Activated CD8-positive, alpha-beta memory T cell treated with anti-CD3 and anti-CD28 coated beads, Interleukin-2, amount 10 ng/mL, durations not matched to agents 7 days and 5 days (primary cell): ENCODE data around the gene EVA1C. TPM values are rescaled to one million over a fixed set of nuclear protein-coding genes. Genes with fewer than 3 reads are reported as not detected.

ENCODE experiments used
- ATAC-seq: fragments of 150-1000 bp; cut with Tn5 transposase; one replicate; pipeline ENCODE4 v1.10.0; 2021; ENCODE audit warnings: moderate library complexity
- CTCF ChIA-PET: fragments of 350-600 bp; sonication (Branson Sonifier 250); formaldehyde crosslinking; loops from one replicate; lab custom pipeline; 2021; ENCODE audit warnings: antibody characterized with exemption; lab: Charles Lee
- DNase-seq: peaks from one replicate; pipeline ENCODE4 v3.0.0-alpha.2; 2020
- H3K27ac Mint-ChIP-seq: one replicate; pipeline ENCODE4 v1.8.0; 2021; ENCODE audit warnings: mild to moderate bottlenecking, mixed read lengths
- H3K27me3 Mint-ChIP-seq: one replicate; pipeline ENCODE4 v1.8.0; 2021; ENCODE audit warnings: mixed read lengths
- H3K36me3 Mint-ChIP-seq: one replicate; pipeline ENCODE4 v1.8.0; 2021; ENCODE audit warnings: mild to moderate bottlenecking, mixed read lengths
- H3K4me1 Mint-ChIP-seq: one replicate; pipeline ENCODE4 v1.8.0; 2021; ENCODE audit warnings: mixed read lengths
- H3K4me3 Mint-ChIP-seq: one replicate; pipeline ENCODE4 v1.8.0; 2021; ENCODE audit warnings: mild to moderate bottlenecking, moderate library complexity, mixed read lengths
- H3K9me3 Mint-ChIP-seq: one replicate; pipeline ENCODE4 v1.8.0; 2022; ENCODE audit warnings: low read depth, mixed read lengths
- total RNA-seq, 2 experiments: library from RNA; stranded (reverse); gene quantifications; one replicate each; pipeline ENCODE4 v1.2.3, GENCODE V29; 2021

Gene EVA1C
- total RNA-seq, 2 experiments from 2014 or later: 4.5 to 7.6 TPM

DNA sequence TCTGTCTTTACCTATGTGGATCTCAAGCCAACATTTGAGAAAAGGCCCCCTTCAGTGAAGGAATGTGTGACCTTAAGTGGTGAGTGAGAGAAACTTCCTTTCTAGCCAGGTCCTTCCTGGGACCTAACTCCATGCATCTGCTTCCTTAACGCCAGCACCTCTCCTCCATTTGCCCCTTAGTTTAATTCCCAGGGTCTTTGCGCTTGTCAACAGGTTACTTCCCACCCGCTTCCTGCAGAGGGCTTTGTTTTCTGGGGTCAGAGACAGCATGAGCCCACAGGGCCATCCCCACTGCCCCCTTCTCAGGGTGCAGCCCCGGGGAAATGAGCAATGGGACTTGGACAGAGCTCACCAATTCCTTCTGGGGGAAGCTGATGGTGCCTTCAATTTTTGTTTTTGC is 54.8 kb downstream of the EVA1C start:
- CTCF ChIA-PET: no interaction called here
- Mint-ChIP-seq H3K4me3 (no peak overlapping the region), H3K27me3 (no peaks in the 10 kb centered on the region), H3K27ac (no peak overlapping the region), H3K36me3 (peaks cover 1% of the 10 kb centered on the region), H3K4me1 (no peaks in the 10 kb centered on the region), H3K9me3 (no peaks in the 10 kb centered on the region)
- ATAC-seq (no peak), DNase-seq (no peak)

DNA sequence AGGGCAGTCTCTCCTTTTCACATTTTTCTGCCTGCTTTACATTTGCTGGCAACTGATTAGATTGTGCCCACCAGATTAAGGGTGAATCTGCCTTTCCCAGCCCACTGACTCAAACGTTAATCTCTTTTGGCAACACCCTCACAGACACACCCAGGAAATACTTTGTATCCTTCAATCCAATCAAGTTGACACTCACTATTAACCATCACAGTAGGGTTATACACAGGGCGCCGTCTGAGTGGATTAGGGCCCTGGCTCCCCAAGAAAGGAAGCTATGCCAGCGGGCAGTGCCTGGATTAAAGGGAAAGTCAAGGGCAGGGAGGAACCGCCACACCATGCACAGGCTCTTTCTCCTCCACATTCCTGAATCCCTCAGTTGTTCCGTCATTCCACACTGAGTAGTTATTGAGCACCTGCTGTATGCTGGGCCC is 56.2 kb downstream of the EVA1C start:
- Mint-ChIP-seq H3K4me3 (no peak overlapping the region), H3K9me3 (no peaks in the 10 kb centered on the region), H3K36me3 (peaks cover 1% of the 10 kb centered on the region), H3K4me1 (no peaks in the 10 kb centered on the region), H3K27ac (no peak overlapping the region), H3K27me3 (no peaks in the 10 kb centered on the region)
- DNase-seq (no peak), ATAC-seq (no peak)
- CTCF ChIA-PET: no interaction called here

DNA sequence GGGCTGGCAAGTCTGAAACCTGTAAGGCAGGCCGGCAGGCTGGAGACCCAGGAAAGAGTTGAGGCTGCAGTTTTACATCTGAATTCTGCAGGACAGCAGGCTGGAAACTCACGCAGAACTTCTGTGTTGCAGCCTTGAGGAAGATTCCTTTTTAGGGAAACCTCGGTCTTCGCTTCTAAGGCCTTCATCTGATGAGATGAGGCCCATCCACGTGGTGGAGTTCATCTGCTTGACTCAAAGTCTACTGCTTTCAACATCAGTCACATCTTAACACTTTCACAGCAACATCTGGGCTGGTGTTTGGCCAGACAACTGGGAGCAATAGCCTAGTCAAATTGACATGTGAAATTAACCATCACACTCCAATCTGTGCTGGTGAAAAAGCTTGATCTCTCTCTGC is 57.1 kb downstream of the EVA1C start:
- Mint-ChIP-seq H3K27ac (no peak overlapping the region), H3K4me3 (no peak overlapping the region), H3K27me3 (no peaks in the 10 kb centered on the region), H3K9me3 (no peaks in the 10 kb centered on the region), H3K36me3 (peaks cover 1% of the 10 kb centered on the region), H3K4me1 (no peaks in the 10 kb centered on the region)
- CTCF ChIA-PET: no interaction called here
- ATAC-seq (no peak), DNase-seq (no peak)

DNA sequence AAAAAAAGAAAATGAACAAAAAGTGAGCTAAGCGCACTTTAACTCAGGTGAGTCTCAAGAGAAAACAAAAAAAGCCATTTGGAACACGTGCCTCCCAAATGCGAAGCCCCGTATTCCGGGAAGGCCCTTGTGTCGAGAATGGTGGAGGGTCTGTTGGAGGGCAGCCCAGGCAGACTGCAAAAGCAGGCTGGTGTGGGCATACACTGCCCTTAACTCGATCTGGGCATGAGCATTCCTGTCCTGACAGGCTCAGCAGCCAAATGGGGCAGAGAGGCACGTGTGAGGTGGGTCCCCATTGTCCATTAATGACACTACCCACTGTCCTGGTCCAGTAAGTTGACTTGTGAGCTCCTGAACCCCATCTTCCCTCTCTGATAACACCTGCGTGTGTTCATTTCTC is 57.7 kb downstream of the EVA1C start:
- CTCF ChIA-PET: no interaction called here
- ATAC-seq (no peak), DNase-seq (no peak)
- H3K27ac Mint-ChIP-seq: no peak overlapping the region
- H3K36me3 Mint-ChIP-seq: no peaks in the 10 kb centered on the region
- no peaks in the 10 kb centered on the region for H3K27me3 Mint-ChIP-seq
- no peaks in the 10 kb centered on the region for H3K9me3 Mint-ChIP-seq
- no peak overlapping the region for H3K4me3 Mint-ChIP-seq
- no peaks in the 10 kb centered on the region for H3K4me1 Mint-ChIP-seq

DNA sequence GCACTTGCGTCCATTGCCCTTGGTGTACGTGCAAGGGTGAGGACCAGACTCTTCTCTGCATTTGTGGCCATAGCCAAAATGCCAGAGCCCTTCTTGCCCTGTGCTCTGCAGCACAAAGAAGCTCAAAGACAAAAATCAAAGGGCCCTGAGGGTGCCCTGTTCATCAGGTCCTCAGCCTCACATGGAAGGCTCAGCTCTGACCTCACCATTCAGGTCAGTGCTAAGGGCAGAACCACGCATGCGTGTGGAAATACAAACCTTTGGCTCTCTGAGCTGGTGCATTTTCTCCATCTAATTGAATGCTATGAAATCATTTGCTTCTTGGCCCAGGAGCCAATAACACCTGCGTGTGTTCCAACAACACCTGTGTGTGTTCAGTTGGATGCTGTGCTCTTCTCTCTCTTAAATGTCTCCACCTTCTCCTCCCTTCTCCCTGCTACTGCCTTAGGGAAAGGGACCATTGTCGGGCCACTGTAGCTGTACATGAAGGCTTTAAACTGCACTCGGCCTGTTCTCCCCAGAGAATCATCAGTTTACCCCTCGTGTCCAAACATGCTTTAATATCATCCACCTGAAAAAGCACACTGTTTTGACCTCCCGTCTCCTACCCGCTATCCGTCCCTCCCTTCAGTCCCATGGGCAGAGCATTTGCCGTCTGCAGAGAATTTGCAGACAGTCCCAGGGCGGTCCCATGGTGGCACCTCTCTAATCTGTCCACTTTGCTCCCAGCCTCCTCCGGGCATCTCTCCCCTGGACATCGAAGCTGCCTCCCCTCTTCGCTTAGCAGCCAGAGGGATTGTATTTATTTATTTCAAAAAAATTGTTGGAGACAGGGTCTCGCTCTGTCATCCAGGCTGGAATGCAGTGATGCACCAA is 60.6 kb downstream of the EVA1C start:
- Mint-ChIP-seq H3K4me3 (no peak overlapping the region), H3K27me3 (no peaks in the 10 kb centered on the region)

DNA sequence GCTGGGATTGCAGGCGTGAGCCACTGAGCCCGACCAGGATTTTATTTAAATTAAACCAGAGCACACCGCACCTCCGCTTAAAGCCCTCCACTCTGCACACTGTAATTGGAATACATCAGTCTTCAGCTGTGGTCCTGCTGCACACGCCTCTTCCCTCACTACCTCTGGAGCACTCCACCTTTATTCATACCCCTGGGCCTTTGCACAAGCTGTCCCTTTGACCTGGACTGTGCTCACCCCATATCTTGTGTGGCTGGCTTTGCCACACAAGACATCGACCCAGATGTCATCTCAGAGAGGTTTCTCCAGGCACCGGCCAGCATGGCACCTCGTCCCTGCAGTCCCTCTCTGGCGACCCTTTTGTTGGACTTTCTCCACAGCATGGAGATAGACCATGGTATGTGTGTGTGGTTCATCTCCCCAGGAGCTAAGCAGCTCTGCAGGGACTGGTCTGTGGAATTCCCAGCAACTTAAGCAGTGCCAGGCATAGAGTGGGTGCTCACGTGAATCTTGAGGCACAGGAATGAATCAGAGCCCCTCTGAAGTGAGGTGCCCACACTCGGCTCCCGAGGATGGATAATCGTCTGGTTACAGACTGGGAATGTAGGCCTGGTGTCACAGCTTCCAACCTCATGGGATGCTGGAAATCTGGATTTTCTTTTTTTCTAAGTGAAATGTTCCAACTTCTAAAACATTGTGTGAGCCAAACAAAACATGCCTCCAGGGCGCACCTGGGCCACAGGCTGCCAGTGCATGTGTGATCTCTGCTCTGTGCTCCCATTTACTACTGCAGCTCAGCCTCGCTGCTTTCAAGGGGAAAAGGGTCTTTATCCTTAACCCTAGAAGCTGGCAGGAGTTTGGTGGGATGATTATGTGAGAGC is 61.9 kb downstream of the EVA1C start:
- no peak overlapping the region for H3K4me3 Mint-ChIP-seq
- CTCF ChIA-PET: no interaction called here
- DNase-seq (no peak), ATAC-seq (no peak)
- no peak overlapping the region for H3K27ac Mint-ChIP-seq
- H3K36me3 Mint-ChIP-seq: no peaks in the 10 kb centered on the region
- H3K9me3 Mint-ChIP-seq: no peaks in the 10 kb centered on the region
- no peaks in the 10 kb centered on the region for H3K27me3 Mint-ChIP-seq
- peaks cover 9% of the 10 kb centered on the region for H3K4me1 Mint-ChIP-seq

More for the DNA sequence above, 60.6 kb downstream of the EVA1C start:
- DNase-seq: no peak
- CTCF ChIA-PET: no interaction called here
- no peak for ATAC-seq
- Mint-ChIP-seq H3K4me1 (no peaks in the 10 kb centered on the region), H3K36me3 (no peaks in the 10 kb centered on the region), H3K9me3 (no peaks in the 10 kb centered on the region), H3K27ac (no peak overlapping the region)

DNA sequence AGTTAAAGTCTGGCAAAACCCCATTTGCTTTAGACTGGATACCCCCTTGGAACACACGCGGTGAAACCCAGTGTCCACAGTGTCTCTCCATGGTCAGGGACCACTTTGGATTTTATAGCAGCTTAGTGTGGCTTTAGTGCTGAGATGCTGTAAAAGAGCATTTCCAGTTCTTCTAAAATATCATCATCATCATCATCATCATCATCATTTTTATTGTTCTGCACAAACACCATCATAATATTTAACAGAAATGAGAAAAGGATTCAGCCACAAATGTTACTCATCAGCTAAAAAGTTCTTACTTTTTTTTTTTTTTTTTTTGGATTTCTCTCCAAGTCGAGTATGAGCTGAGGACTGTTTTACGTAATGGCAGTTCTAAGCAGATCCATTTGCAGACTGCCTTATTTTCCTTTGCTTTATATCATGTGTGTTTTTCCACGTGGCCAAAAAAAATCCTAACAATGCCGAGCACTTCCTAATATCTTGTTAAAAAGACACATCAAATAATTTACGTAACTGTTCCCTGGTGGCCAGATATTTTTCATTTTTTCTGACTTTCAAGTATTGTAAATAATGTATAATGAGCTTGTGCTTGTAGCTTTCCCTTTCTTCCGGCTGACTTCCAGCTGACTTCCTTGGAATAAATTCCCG is 62.8 kb downstream of the EVA1C start:
- no peak for ATAC-seq
- CTCF ChIA-PET: interaction anchor here (0.6 kb wide), 1 partner anchor 110 kb away, joined by 3 read pairs; the partner anchor contains the start of gene TCP10L
- no peaks in the 10 kb centered on the region for H3K9me3 Mint-ChIP-seq

DNA sequence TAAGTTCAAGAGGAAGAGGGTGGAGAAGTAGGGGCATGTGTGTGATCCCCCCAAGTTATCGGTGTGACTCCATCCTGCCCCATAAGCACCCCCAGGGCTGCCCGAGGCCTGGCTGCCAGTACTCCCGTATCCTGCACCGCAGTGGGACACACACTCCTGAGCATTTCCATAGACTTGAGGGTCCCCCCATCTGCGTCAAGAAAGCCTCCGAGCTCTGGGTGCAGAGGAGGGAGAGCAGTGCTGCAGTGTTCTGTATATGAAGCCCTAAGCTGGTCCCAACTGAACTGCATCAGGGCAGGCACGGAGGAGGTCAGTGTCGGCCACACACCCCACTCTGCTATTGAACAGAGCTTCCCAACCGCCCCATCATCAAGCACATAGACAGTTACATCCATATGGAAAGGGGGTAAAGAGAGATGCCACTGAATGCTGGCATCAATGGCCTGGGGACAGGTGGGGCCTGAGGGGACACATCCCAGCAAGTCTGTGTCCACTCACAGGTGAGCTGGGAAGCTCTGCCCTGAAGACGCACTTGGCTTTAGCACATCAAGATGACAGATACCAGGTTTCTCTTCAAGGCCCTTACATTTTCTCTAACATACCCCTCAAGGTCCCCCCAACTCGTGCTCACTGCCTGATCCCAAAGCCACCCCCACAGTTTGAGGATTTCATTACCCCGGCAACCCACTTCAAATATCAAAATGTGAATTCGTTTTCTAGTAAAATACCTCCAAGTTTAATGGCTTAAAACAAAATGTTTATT is 64.3 kb downstream of the EVA1C start:
- no peak for DNase-seq
- Mint-ChIP-seq H3K4me1 (peaks cover 13% of the 10 kb centered on the region), H3K4me3 (no peak overlapping the region), H3K9me3 (no peaks in the 10 kb centered on the region), H3K27me3 (no peaks in the 10 kb centered on the region), H3K36me3 (no peaks in the 10 kb centered on the region), H3K27ac (no peak overlapping the region)
- no peak for ATAC-seq
- CTCF ChIA-PET: no interaction called here

More for the DNA sequence above, 62.8 kb downstream of the EVA1C start:
- H3K36me3 Mint-ChIP-seq: no peaks in the 10 kb centered on the region
- DNase-seq: no peak
- no peak overlapping the region for H3K4me3 Mint-ChIP-seq
- no peaks in the 10 kb centered on the region for H3K27me3 Mint-ChIP-seq
- H3K4me1 Mint-ChIP-seq: peaks cover 10% of the 10 kb centered on the region
- no peak overlapping the region for H3K27ac Mint-ChIP-seq

DNA sequence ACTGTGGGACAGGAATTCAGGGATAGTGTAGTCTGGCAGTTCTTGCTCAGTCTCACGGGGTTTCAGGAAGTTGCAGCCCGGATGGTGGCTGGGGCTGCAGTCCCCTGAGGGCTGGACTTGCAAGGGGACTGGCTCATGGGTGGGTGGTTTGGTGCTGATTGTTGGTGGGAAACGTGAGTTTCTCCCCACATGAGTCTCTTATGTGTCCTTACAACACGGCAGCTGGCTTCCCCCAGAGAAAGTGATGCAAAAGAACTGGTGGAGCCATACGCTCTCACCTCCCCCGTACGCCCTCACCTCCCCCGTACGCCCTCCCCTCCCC is 64.9 kb downstream of the EVA1C start:
- CTCF ChIA-PET: no interaction called here
- H3K36me3 Mint-ChIP-seq: no peaks in the 10 kb centered on the region

DNA sequence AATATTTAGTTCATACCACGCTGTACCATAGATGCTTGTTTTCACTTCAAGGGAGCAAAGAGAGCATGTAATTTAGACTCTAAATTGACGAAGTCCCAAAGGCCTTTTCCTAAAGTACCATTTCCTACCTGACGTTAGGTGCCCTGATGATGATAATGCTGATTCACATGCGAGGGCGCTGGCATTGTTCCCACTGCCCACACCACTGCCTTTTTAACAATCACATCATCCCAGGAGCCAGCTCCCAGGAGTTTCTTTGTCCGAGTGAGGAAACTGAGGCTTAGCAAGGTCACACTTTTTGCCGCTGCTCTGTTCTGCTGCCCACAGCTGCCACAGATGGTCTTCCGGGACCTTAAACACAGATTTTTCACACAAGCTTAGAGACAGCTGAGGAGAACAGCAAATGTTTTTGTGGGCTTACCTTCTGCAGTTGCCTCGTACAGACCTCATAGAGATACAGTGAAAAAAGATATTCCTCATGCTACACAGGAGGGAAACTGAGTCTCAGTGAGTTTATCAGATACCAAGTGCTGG is 69.4 kb downstream of the EVA1C start:
- no peaks in the 10 kb centered on the region for H3K36me3 Mint-ChIP-seq
- no peak overlapping the region for H3K27ac Mint-ChIP-seq
- H3K4me3 Mint-ChIP-seq: no peak overlapping the region

More for the DNA sequence above, 64.9 kb downstream of the EVA1C start:
- Mint-ChIP-seq H3K4me1 (peaks cover 13% of the 10 kb centered on the region), H3K27me3 (no peaks in the 10 kb centered on the region), H3K4me3 (no peak overlapping the region), H3K27ac (no peak overlapping the region), H3K9me3 (no peaks in the 10 kb centered on the region)
- DNase-seq (no peak), ATAC-seq (no peak)

DNA sequence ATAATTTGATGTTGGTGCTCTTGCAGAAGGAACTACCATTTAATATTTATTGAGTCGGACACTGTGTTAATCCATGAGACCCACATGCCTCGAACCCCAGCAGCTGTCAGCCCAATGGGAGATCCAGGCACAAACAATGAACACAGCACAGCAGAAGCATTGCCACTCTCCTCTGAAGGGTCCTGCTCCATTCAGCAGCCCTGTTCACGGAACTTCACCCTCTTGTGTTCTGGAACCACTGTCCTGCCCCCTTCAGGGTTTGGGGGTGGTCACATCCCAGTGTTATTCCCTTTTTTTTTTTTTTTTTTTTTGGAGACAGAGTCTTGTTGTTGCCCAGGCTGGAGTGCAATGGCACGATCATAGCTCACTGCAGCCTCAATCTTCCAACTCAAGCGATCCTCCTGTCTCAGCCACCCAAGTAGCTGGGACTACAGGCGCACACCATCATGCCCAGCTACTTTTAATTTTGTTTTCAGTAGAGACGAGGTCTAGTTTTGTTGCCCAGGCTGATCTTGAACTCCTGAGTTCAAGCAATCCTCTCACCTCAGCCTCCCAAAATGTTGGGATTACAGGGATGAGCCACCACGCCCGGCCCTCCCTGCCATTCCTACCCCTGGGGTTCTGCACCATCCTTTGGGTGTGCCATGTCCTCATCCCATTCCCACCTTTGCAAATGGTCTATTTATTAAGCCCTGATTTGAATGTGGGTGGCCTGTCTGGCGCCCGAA is 70.2 kb downstream of the EVA1C start:
- Mint-ChIP-seq H3K9me3 (no peaks in the 10 kb centered on the region), H3K27ac (no peak overlapping the region), H3K4me3 (no peak overlapping the region), H3K27me3 (no peaks in the 10 kb centered on the region), H3K4me1 (peaks cover 13% of the 10 kb centered on the region), H3K36me3 (no peaks in the 10 kb centered on the region)
- ATAC-seq: no peak
- CTCF ChIA-PET: interaction anchor here (0.6 kb wide), 1 partner anchor 11 kb away, joined by 3 read pairs; no protein-coding TSS in a partner anchor
- no peak for DNase-seq

More for the DNA sequence above, 69.4 kb downstream of the EVA1C start:
- ATAC-seq (no peak), DNase-seq (no peak)
- Mint-ChIP-seq H3K9me3 (no peaks in the 10 kb centered on the region), H3K4me1 (peaks cover 13% of the 10 kb centered on the region), H3K27me3 (no peaks in the 10 kb centered on the region)
- CTCF ChIA-PET: no interaction called here

DNA sequence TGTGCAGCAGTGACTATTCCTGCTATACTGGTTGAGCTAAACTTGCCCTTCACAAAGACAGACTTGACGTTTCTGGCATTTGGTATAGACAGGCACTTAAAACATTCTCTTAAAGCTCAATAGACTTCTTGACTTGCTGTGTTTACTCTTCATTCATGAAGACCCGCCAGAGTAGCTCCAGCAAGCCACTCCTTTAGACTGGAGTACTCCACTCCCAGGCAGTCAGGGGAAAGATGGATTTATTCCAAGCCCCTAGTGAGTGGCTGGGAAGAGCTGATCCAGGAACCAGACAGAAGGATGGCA is 70.7 kb downstream of the EVA1C start:
- no peaks in the 10 kb centered on the region for H3K9me3 Mint-ChIP-seq
- no peaks in the 10 kb centered on the region for H3K27me3 Mint-ChIP-seq
- CTCF ChIA-PET: interaction anchor here (0.6 kb wide), 1 partner anchor 12 kb away, joined by 3 read pairs; no protein-coding TSS in a partner anchor

More for the DNA sequence above, 70.7 kb downstream of the EVA1C start:
- DNase-seq (no peak), ATAC-seq (no peak)
- Mint-ChIP-seq H3K36me3 (no peaks in the 10 kb centered on the region), H3K4me3 (no peak overlapping the region), H3K27ac (no peak overlapping the region), H3K4me1 (peaks cover 13% of the 10 kb centered on the region)
